ENCODE measurements around the gene RTN4. TPM values are rescaled to one million over a fixed set of nuclear protein-coding genes. Genes with fewer than 3 reads are reported as not detected.

RTN4 gene
- total and polyA plus RNA-seq, 2 of the 4 experiments (the other 2 are of a cell fraction) = 77.8 to 588 TPM

- Histone ChIP-seq H2BK5ac (ENCODE audit: low read depth, low read length, poor library complexity, severe bottlenecking) (no peak overlapping the region), H4K5ac (ENCODE audit: low read depth, low read length) (no peak overlapping the region), H4K8ac (ENCODE audit: low read depth in 2 of 2, low read length in 2 of 2) (no peak overlapping the region), H2AK9ac (replicated peaks; ENCODE audit: low read depth, low read length, poor library complexity) (no peak overlapping the region), H3K14ac (replicated peaks; ENCODE audit: low read depth, low read length) (no peak overlapping the region), H3K9me3 (ENCODE audit: control insufficient read depth, insufficient read depth, low read length) (peaks cover 2% of the 10 kb centered on the region; the same call in 1 of the 2 replicates), H3K9me1 (ENCODE audit: insufficient read depth, low read length) (peaks cover 7% of the 10 kb centered on the region; the same call in 1 of the 2 replicates), H2BK15ac (ENCODE audit: low read depth, low read length) (no peak overlapping the region), H3K4ac (ENCODE audit: low read depth, low read length) (no peak overlapping the region), H3K4me1 (ENCODE audit: control insufficient read depth, insufficient read depth, low read length) (peaks cover 10% of the 10 kb centered on the region), H3K27me3 (ENCODE audit: control insufficient read depth, insufficient read depth, low read length) (peaks cover 2% of the 10 kb centered on the region; the same call in 1 of the 2 replicates), H3K56ac (ENCODE audit: extremely low read depth, insufficient read depth, low read length) (no peak overlapping the region), H3K9ac (ENCODE audit: low read depth, low read length) (no peak overlapping the region), H3K18ac (ENCODE audit: low read depth, low read length) (no peak overlapping the region), H2BK120ac (ENCODE audit: low read depth, low read length) (no peak overlapping the region), H3K4me2 (ENCODE audit: low read depth, low read length) (no peak overlapping the region), H2BK20ac (ENCODE audit: low read depth, low read length) (no peak overlapping the region), H4K20me1 (ENCODE audit: insufficient read depth, low read length) (no peaks in the 10 kb centered on the region), H2AFZ (replicated peaks; ENCODE audit: low read length, poor library complexity) (no peak overlapping the region), H2AK5ac (ENCODE audit: low read depth, low read length) (no peak overlapping the region), H4K91ac (ENCODE audit: insufficient read depth, low read depth, low read length) (no peak overlapping the region), H3K36me3 (ENCODE audit: control insufficient read depth, insufficient read depth, low read length) (no peaks in the 10 kb centered on the region), H3K27ac (ENCODE audit: insufficient read depth, low read length) (no peak overlapping the region), H3K23ac (ENCODE audit: low read depth, low read length) (no peak overlapping the region), H3K4me3 (ENCODE audit: insufficient read depth, low read depth, low read length) (no peak overlapping the region), H3K79me1 (ENCODE audit: low read depth in 1 of 2, low read length in 2 of 2) (0 out of 4 replicates have a peak, but pooled peaks cover 0 to 2% of the 10 kb centered on the region in 2 experiments)
- BruUV-seq (replicated peaks) = no TSS peak
- no peak for ATAC-seq (ENCODE audit: low read depth)
- intact Hi-C loops (cut with micrococcal nuclease) = no loop called here
- in situ Hi-C loops (cut with MboI; ENCODE audit: low sequenced_read_pairs) = no loop called here
- ChIA-PET POLR2A (ENCODE audit: unreplicated experiment) (interaction anchor here (0.5 to 0.6 kb wide), 2 partner anchors 36 to 258 kb away, joined by 3 to 5 read pairs; no protein-coding TSS in a partner anchor), CTCF (no interaction called here)
- dilution Hi-C loops (cut with HindIII; ENCODE audit: low sequenced_read_pairs, unreplicated experiment) = no loop called here
- DNase-seq = no peak
- TF ChIP-seq MXI1 (IDR thresholded peaks at IDR 0.05; ENCODE audit: borderline replicate concordance, low read depth, low read length) (no peak), POLR2A (IDR thresholded peaks at IDR 0.05; ENCODE audit: low read depth, low read length) (no peak), MAZ (IDR thresholded peaks at IDR 0.05; ENCODE audit: borderline replicate concordance, low read depth, low read length) (no peak), ELK1 (IDR thresholded peaks at IDR 0.05; ENCODE audit: borderline replicate concordance, low read depth, low read length) (no peak), USF2 (IDR thresholded peaks at IDR 0.05; ENCODE audit: low read depth, low read length) (no peak), RAD21 (IDR thresholded peaks at IDR 0.05; ENCODE audit: low read length) (no peak), CTCF (conservative IDR thresholded peaks at IDR 0.05; ENCODE audit: low read depth, low read length) (no peak), SMC3 (IDR thresholded peaks at IDR 0.05; ENCODE audit: low read depth, low read length) (no peak), RCOR1 (IDR thresholded peaks at IDR 0.05; ENCODE audit: insufficient replicate concordance, low read length) (no peak), BHLHE40 (IDR thresholded peaks at IDR 0.05; ENCODE audit: low read depth, low read length) (no peak), CHD1 (IDR thresholded peaks at IDR 0.05; ENCODE audit: low read depth, low read length) (no peak), MAFK (IDR thresholded peaks at IDR 0.05; ENCODE audit: low read depth, low read length) (no peak), FOS (IDR thresholded peaks at IDR 0.05; ENCODE audit: low read depth, low read length) (no peak), RFX5 (IDR thresholded peaks at IDR 0.05; ENCODE audit: low read depth, low read length) (no peak)
- WGBS, 2 experiments (ENCODE audit: extremely low coverage in 2 of 2, insufficient read length in 1 of 2) = 80% methylated on average over 1 of the region's 15 CpGs; no CpG with 5 or more reads in 1 of the 2 experiments
Measured at GRCh38 chr2:54941248-54941984, 108.8 kb downstream of the RTN4 start.
